Fibroblast of lung (primary cell): ENCODE results near the gene VASN. TPM values are rescaled to one million over a fixed set of nuclear protein-coding genes. Genes with fewer than 3 reads are reported as not detected.

Experiments
- DNase-seq, 2 donors: peaks; one replicate each; pipeline versions ENCODE4 v3.0.0 to v3.0.0-alpha.2; 2010; ENCODE audit warnings: low read depth in 2 of 2
- H2AFZ ChIP-seq: 2 replicates; pipeline ENCODE4 v1.5.1; 2012; ENCODE audit warnings: low read length, control low read depth, inconsistent platforms
- H3K27ac ChIP-seq: 2 replicates; pipeline ENCODE4 v1.5.1; 2011; ENCODE audit warnings: low read length, control low read depth; ENCODE audit not compliant: insufficient read depth
- H3K27me3 ChIP-seq: 2 replicates; pipeline ENCODE4 v1.5.1; 2011; ENCODE audit warnings: mild to moderate bottlenecking, low read length; ENCODE audit not compliant: control insufficient read depth, insufficient read depth
- H3K36me3 ChIP-seq: 2 replicates; pipeline ENCODE4 v1.5.1; 2011; ENCODE audit warnings: low read length; ENCODE audit not compliant: control insufficient read depth, insufficient read depth
- H3K4me1 ChIP-seq: 2 replicates; pipeline ENCODE4 v1.5.1; 2011; ENCODE audit warnings: low read length; ENCODE audit not compliant: control insufficient read depth, insufficient read depth; ENCODE audit errors: extremely low read depth
- H3K4me2 ChIP-seq: 2 replicates; pipeline ENCODE4 v1.5.1; 2011; ENCODE audit warnings: low read length, control low read depth; ENCODE audit not compliant: insufficient read depth; ENCODE audit errors: extremely low read depth
- H3K4me3 ChIP-seq, 4 experiments: fragments of 200-600 bp in 1 of 4; sonication (generic) in 1 of 4; replicated peaks in 1 of 4; 2 replicates each; pipeline ENCODE4 v1.5.1; 2011 to 2016; ENCODE audit warnings: low read length in 4 of 4, low read depth in 3 of 4, mild to moderate bottlenecking in 3 of 4, control low read depth in 2 of 4, inconsistent platforms in 1 of 4, mixed read lengths in 1 of 4; ENCODE audit not compliant: insufficient read depth in 1 of 4; ENCODE audit errors: control extremely low read depth in 1 of 4
- H3K79me2 ChIP-seq: 2 replicates; pipeline ENCODE4 v1.5.1; 2012; ENCODE audit warnings: mild to moderate bottlenecking, low read length, inconsistent platforms; ENCODE audit not compliant: control insufficient read depth, insufficient read depth
- H3K9ac ChIP-seq: 2 replicates; pipeline ENCODE4 v1.5.1; 2011; ENCODE audit warnings: mild to moderate bottlenecking, low read length, control low read depth; ENCODE audit not compliant: insufficient read depth
- H3K9me3 ChIP-seq: 2 replicates; pipeline ENCODE4 v1.5.1; 2012; ENCODE audit warnings: low read depth, low read length; ENCODE audit not compliant: control insufficient read depth, insufficient read depth
- H4K20me1 ChIP-seq: 2 replicates; pipeline ENCODE4 v1.5.1; 2011; ENCODE audit warnings: low read length; ENCODE audit not compliant: control insufficient read depth, insufficient read depth; ENCODE audit errors: extremely low read depth
- EZH2 ChIP-seq: IDR thresholded peaks from 2 replicates; pipeline ENCODE4 v1.5.1; 2012; ENCODE audit warnings: low read length, control low read depth, mild to moderate bottlenecking; ENCODE audit errors: missing control alignments
- polyA plus RNA-seq, 2 donors: library from polyadenylated mRNA; depleted of rRNA in 1 of 2; stranded (reverse) in 1 of 2; unstranded in 1 of 2; fragments of >200 nt; gene quantifications; 2 replicates each; pipeline ENCODE4 v1.2.1, GENCODE V29; 2011 to 2012; ENCODE audit warnings: missing spikeins in 1 of 2
- total RNA-seq: library from RNA; depleted of rRNA; stranded (reverse); fragments of >200 nt; gene quantifications from 2 replicates; pipeline ENCODE4 v1.2.1, GENCODE V29; 2014
- TF ChIP-seq, protein P1 (sequence below), 2 donors: IDR thresholded peaks in 1 of 2; conservative IDR thresholded peaks in 1 of 2; 1 replicate in 1 of 2; 2 replicates in 1 of 2; pipeline ENCODE4 v1.5.1; 2011 to 2012; ENCODE audit warnings: low read length in 2 of 2, control low read depth in 1 of 2, inconsistent platforms in 1 of 2, low read depth in 1 of 2, mild to moderate bottlenecking in 1 of 2

Gene VASN
- total and polyA plus RNA-seq, 2 donors (not counting 1 experiment from before 2014, with no cell fraction given) = 61.9 to 79.4 TPM

DNA sequence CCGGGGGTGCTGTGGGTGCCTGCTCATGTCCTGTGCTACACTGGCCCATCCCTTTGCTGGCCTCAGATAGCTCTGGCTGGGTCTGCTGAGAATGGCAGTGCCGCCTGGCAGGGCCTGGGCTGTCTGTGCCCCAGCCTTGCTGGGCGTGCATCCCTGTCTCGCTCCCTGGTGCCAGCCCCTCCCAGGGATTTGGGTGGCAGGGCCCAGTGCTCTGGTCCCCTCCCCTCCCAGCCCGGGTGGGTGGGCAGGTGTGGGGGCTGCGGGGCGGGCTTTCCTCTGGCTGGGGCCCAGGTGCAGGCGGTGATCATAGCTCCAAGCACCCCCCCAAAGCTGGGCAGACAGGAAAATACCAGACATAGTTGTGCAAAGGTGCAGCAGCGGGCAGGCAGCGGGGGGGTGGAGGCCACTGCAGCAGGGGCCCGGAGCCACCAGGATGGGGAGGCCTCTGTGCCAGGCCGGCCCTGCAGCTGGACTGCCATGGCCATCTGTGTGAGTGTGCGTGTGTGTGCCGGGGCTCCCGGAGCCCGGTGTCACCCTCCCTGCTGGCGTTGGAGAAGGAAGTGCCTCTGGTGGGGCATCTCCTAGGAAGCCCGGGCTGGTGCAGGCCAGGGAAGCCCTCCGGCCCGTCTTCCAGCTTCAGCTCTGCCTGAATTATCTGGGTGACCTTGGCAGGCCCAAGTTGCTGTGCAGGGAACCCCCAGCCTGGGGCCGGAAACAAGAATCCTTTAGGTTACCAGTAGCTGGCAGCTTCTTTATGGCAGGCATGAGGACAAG is 48.4 kb upstream of the VASN start:
- Histone ChIP-seq H3K9ac (no peak overlapping the region), H3K4me3 (no peak overlapping the region), H2AFZ (no peak overlapping the region), H3K9me3 (no peaks in the 10 kb centered on the region), H3K4me1 (peaks cover 34% of the 10 kb centered on the region), H4K20me1 (no peaks in the 10 kb centered on the region), H3K27me3 (no peaks in the 10 kb centered on the region), H3K79me2 (peaks cover 89% of the 10 kb centered on the region), H3K36me3 (peaks cover 4% of the 10 kb centered on the region), H3K4me2 (no peak overlapping the region), H3K27ac (peak overlapping the region; percentile 36)
- TF ChIP-seq, protein P1, sequence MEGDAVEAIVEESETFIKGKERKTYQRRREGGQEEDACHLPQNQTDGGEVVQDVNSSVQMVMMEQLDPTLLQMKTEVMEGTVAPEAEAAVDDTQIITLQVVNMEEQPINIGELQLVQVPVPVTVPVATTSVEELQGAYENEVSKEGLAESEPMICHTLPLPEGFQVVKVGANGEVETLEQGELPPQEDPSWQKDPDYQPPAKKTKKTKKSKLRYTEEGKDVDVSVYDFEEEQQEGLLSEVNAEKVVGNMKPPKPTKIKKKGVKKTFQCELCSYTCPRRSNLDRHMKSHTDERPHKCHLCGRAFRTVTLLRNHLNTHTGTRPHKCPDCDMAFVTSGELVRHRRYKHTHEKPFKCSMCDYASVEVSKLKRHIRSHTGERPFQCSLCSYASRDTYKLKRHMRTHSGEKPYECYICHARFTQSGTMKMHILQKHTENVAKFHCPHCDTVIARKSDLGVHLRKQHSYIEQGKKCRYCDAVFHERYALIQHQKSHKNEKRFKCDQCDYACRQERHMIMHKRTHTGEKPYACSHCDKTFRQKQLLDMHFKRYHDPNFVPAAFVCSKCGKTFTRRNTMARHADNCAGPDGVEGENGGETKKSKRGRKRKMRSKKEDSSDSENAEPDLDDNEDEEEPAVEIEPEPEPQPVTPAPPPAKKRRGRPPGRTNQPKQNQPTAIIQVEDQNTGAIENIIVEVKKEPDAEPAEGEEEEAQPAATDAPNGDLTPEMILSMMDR (conservative IDR thresholded peaks at IDR 0.05 in 1 of 2, IDR thresholded peaks at IDR 0.05 in 1 of 2; ENCODE audit: low read depth in 1 of 2, low read length in 2 of 2) = no peak
- TF ChIP-seq EZH2 = no peak
- no peak for DNase-seq

DNA sequence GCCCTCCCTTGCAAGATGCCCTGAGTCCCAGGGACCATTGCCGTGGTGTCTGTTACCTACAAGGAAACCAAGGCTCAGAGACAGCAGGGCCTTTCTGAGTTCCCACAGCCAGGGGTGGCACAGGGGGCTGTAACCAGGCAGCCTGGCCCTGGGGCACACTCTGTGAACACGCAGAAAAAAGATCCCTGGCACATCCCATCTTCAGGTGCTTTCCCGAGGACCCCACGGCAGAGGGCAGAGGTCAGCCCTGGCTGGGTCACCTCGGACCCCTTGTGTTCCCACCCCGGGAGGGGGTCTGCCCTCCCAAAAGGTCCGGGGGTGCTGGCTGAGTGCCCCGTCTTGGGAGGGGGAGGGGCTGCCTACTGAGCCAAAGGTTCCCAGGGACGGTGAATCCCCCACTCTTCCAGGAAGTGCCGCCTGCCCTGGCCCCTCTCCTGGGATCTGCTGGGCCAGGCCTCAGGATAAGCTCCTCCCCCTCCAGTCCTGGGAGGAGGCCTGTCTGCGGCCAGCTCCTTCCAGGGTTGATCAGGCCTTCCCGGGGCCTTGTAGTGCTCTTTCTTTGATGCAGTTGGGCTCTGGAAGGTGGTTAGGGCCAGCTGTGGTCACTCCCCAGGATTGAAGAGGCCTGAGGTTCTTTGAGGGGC is 47.7 kb upstream of the VASN start:
- Histone ChIP-seq H3K27me3 (no peaks in the 10 kb centered on the region), H3K9me3 (no peaks in the 10 kb centered on the region), H3K36me3 (peaks cover 4% of the 10 kb centered on the region), H3K4me1 (peaks cover 41% of the 10 kb centered on the region), H3K4me2 (peak overlapping the region; percentile 40), H3K27ac (peak overlapping the region; percentile 36), H3K9ac (peak overlapping the region; percentile 24), H4K20me1 (no peaks in the 10 kb centered on the region), H3K79me2 (peaks cover 88% of the 10 kb centered on the region), H3K4me3 (peak overlapping the region in 1 of 4 experiments; percentile 31), H2AFZ (no peak overlapping the region)
- DNase-seq = peak; percentile 42 to 60
- TF ChIP-seq EZH2 = no peak
- TF ChIP-seq, protein P1 (conservative IDR thresholded peaks at IDR 0.05 in 1 of 2, IDR thresholded peaks at IDR 0.05 in 1 of 2; ENCODE audit: low read depth in 1 of 2, low read length in 2 of 2) = no peak

DNA sequence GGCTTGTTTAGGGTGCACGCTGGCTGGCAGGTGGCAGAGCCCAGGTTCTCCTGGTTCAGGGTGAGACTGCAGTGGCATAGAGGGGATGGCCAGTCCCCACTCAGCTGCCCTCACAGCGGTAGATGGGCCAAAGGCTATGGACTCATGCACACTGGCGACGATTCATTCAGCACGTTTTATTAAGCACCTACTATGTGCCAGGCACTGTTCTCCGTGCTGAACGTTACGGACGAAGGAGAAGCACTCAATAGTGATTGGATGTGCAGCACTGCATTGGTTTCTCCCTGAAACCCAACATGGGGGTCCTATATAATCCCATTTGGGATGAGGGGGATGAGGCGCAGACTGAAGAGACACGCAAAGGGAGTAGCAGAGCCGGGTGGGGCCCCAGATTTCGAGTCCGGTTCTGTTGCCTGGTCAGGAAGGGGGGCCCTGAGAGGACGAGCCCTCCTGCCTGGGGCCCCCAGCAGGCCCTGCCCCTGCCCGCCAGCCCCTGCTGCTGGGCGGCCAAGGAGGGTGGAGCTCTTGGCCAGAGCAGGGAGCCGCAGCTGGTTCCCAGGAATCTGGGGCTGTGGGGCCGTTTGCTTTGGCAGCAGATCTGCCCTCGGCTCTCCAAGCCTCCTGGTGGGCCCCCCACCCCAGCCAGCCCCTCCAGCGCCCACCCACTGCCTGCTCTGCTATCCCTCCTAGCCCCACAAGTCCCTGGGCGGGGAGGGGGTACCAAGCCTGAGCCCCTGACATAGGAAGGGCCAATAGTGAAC is 47.0 kb upstream of the VASN start:
- Histone ChIP-seq H3K27me3 (no peaks in the 10 kb centered on the region), H3K9me3 (no peaks in the 10 kb centered on the region), H2AFZ (no peak overlapping the region), H3K4me1 (peaks cover 40% of the 10 kb centered on the region), H3K36me3 (peaks cover 2% of the 10 kb centered on the region), H3K4me3 (peak overlapping the region in 1 of 4 experiments; percentile 31), H3K79me2 (peaks cover 88% of the 10 kb centered on the region), H3K9ac (no peak overlapping the region), H4K20me1 (no peaks in the 10 kb centered on the region), H3K4me2 (peak overlapping the region; percentile 40), H3K27ac (no peak overlapping the region)
- TF ChIP-seq, protein P1 (conservative IDR thresholded peaks at IDR 0.05 in 1 of 2, IDR thresholded peaks at IDR 0.05 in 1 of 2; ENCODE audit: low read depth in 1 of 2, low read length in 2 of 2) = no peak
- no peak for TF ChIP-seq EZH2
- no peak for DNase-seq
